Urinary bladder (tissue), 4 donors: ENCODE measurements around the gene ALB. TPM values are rescaled to one million over a fixed set of nuclear protein-coding genes. Genes with fewer than 3 reads are reported as not detected.
"Not testable (repeated sequence)": the region's sequence is repeated elsewhere in the genome, so short reads cannot be mapped to it uniquely, and the experiment has no call there.

Source experiments
- DNase-seq: peaks from one replicate; pipeline ENCODE4 v3.0.0-alpha.2; 2015; ENCODE audit errors: extremely low spot score
- H3K27ac ChIP-seq: one replicate; pipeline ENCODE4 v1.5.1; 2013; ENCODE audit warnings: low read depth, mild to moderate bottlenecking, moderate library complexity
- H3K36me3 ChIP-seq: one replicate; pipeline ENCODE4 v1.6.1; 2013; ENCODE audit warnings: mild to moderate bottlenecking, moderate library complexity; ENCODE audit not compliant: insufficient read depth
- H3K4me1 ChIP-seq: one replicate; pipeline ENCODE4 v1.6.1; 2013; ENCODE audit warnings: mild to moderate bottlenecking, moderate library complexity; ENCODE audit not compliant: insufficient read depth
- H3K4me3 ChIP-seq: one replicate; pipeline ENCODE4 v1.5.1; 2013; ENCODE audit warnings: low read depth, low read length
- WGBS: extraction: QIAGEN DNeasy Blood & Tissue Kit; methylation state at CpG from one replicate; pipeline ENCODE4 v1.1.7; 2013; 5-methylcytosine and 5-hydroxymethylcytosine counted together
- polyA plus RNA-seq: library from polyadenylated mRNA; stranded (reverse); fragments of 200-250 nt; gene quantifications from one replicate; pipeline ENCODE4 v1.2.3, GENCODE V29; 2013
- total RNA-seq: library from RNA; depleted of rRNA; stranded (reverse); fragments of >200 nt; gene quantifications from one replicate; pipeline ENCODE4 v1.2.3, GENCODE V29; 2014
- donor health status: healthy with polysubstance abuse.
- donor health status: healthy.

The ALB gene
- total RNA-seq: 0.32 TPM
- polyA plus RNA-seq: 20.0 TPM

DNA sequence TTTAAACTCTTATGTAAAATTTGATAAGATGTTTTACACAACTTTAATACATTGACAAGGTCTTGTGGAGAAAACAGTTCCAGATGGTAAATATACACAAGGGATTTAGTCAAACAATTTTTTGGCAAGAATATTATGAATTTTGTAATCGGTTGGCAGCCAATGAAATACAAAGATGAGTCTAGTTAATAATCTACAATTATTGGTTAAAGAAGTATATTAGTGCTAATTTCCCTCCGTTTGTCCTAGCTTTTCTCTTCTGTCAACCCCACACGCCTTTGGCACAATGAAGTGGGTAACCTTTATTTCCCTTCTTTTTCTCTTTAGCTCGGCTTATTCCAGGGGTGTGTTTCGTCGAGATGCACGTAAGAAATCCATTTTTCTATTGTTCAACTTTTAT, at the start of gene ALB:
Gene ALB, plus strand, starts transcription at position 246 of the 400 bp plus-strand sequence. Its CDS starts 41 bp downstream, at position 287.
- Histone ChIP-seq H3K36me3 (no peaks in the 10 kb centered on the region), H3K27ac (no peak within 1 kb of the TSS), H3K4me3 (no peak within 1 kb of the TSS), H3K4me1 (no peaks in the 10 kb centered on the region)
- no peak for DNase-seq
- 78% methylated on average over 7 of the region's 7 CpGs for WGBS

DNA sequence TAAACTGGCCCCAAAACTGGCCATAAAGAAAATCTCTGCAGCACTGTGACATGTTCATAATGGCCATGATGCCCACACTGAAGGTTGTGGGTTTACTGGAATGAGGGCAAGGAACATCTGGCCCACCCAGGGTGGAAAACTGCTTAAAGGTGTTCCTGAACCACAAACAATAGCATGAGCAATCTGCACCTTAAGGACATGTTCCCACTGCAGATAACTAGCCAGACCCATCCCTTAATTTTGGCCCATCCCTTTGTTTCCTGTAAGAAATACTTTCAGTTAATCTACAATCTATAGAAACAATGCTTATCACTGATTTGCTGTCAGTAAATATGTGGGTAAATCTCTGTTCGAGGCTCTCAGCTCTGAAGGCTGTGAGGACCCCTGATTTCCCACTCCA, 46.9 kb upstream of the ALB start:
- 73% methylated on average over 1 of the region's 1 CpG for WGBS
- not testable (repeated sequence) for H3K36me3 ChIP-seq, H3K27ac ChIP-seq, DNase-seq, H3K4me3 ChIP-seq, H3K4me1 ChIP-seq

- H3K4me3 ChIP-seq, DNase-seq, H3K36me3 ChIP-seq, H3K27ac ChIP-seq, H3K4me1 ChIP-seq: not testable (repeated sequence)
- 85% methylated on average over 8 of the region's 8 CpGs for WGBS
These were observed 34.4 kb upstream of the ALB start for GRCh38 chr4:73369506-73370199.

GRCh38 chr4:73375328-73375741, 28.8 kb upstream of the ALB start:
- DNase-seq: no peak
- no peaks in the 10 kb centered on the region for H3K36me3 ChIP-seq
- H3K4me1 ChIP-seq: no peaks in the 10 kb centered on the region
- H3K27ac ChIP-seq: no peak overlapping the region
- no peak overlapping the region for H3K4me3 ChIP-seq
- 50% methylated on average over 1 of the region's 1 CpG for WGBS

GRCh38 chr4:73376251-73376650, 27.8 kb upstream of the ALB start:
- no peaks in the 10 kb centered on the region for H3K36me3 ChIP-seq
- no peak for DNase-seq
- H3K4me1 ChIP-seq: no peaks in the 10 kb centered on the region
- H3K4me3 ChIP-seq: no peak overlapping the region
- no peak overlapping the region for H3K27ac ChIP-seq

DNA sequence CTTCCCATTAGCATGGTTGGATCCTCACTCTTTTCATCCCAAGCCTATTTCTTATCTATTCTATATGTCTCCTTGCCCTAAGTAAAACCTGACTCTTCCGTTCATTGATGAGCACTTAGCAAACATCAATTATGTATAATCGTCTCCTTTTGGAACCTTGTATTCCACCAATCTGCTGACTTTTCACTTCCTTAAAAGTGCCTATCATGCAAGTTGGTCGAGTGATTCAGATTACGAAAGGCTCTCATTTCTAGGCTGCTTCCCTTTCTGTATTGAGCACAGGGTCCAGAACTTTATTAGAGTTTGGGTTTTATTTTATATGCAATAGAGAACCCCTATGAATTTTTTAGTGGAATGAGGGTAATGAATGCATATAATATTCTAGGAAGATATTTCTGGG, 27.1 kb upstream of the ALB start:
- DNase-seq: no peak
- Histone ChIP-seq H3K36me3 (no peaks in the 10 kb centered on the region), H3K27ac (no peak overlapping the region), H3K4me1 (no peaks in the 10 kb centered on the region), H3K4me3 (no peak overlapping the region)
- WGBS: 82% methylated on average over 4 of the region's 4 CpGs

DNA sequence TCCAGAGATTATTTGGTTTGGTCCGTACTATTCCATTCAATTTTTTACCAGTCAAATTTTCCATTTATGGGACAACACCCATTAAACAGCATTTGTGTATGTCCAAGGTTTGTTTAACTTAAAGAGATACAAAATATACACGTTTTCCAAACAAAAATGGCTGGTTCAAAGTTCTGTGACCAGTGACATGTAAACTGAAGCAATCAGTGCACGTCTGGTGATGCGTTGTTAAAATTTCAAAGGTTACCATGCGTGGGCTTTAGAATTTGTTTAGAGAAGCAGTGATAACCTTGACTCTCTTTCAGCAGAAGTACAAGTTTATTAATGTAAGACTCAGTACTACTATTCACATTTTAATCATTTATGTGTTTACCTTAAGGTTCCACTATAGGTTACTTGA, 25.2 kb upstream of the ALB start:
- no peak overlapping the region for H3K4me3 ChIP-seq
- no peaks in the 10 kb centered on the region for H3K36me3 ChIP-seq
- H3K27ac ChIP-seq: no peak overlapping the region
- no peak for DNase-seq
- no peaks in the 10 kb centered on the region for H3K4me1 ChIP-seq
- 41% methylated on average over 5 of the region's 5 CpGs for WGBS

DNA sequence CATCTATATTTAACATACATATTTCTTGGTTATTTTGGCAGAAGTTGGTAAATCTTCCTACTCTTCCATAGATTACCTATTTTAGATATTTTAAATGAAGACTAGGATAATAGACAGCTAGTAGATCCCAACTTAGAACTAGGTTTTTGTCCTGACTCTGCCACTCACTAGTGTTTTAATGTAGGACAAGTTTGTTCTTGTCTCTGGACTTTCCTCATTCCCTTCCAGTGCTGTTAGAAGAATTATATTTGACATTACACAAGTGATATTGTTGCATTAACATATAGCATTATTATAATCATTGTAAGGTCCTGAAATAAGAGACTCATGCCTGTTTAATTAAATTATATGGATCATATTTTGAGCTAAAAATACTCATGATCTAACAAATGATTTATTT, 24.1 kb upstream of the ALB start:
- H3K4me3 ChIP-seq: no peak overlapping the region
- H3K4me1 ChIP-seq: no peaks in the 10 kb centered on the region
- DNase-seq: no peak
- H3K36me3 ChIP-seq: no peaks in the 10 kb centered on the region
- no peak overlapping the region for H3K27ac ChIP-seq

GRCh38 chr4:73381214-73381613, 22.9 kb upstream of the ALB start:
- 57% methylated on average over 1 of the region's 1 CpG for WGBS
- Histone ChIP-seq H3K4me1 (no peaks in the 10 kb centered on the region), H3K36me3 (no peaks in the 10 kb centered on the region), H3K27ac (no peak overlapping the region), H3K4me3 (no peak overlapping the region)
- DNase-seq: no peak

- H3K4me3 ChIP-seq: no peak overlapping the region
- H3K4me1 ChIP-seq: no peaks in the 10 kb centered on the region
- no peaks in the 10 kb centered on the region for H3K36me3 ChIP-seq
- no peak for DNase-seq
- WGBS: 80% methylated on average over 3 of the region's 3 CpGs
- no peak overlapping the region for H3K27ac ChIP-seq
These were observed 20.6 kb upstream of the ALB start for GRCh38 chr4:73383452-73383851.

DNA sequence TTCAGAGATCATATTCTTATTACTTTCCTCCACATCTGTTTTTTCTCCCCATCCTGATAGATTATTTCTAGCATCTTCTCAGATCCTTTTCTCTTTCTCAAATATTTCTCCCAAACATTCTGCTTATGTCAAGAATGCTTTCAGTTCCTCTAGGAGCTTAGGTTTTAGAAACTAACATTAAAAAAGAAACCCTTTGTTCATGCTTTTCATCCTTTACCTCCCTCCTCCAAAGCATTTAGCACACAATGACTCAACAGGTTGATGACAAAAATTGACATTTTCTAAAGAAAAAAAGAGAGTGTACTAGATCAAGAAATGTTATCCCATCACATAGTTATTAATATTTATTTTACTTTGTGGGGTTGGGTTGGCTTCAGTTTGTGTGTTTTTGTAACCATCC, 16.5 kb upstream of the ALB start:
- DNase-seq: no peak
- no peak overlapping the region for H3K4me3 ChIP-seq
- H3K27ac ChIP-seq: no peak overlapping the region
- no peaks in the 10 kb centered on the region for H3K36me3 ChIP-seq
- no peaks in the 10 kb centered on the region for H3K4me1 ChIP-seq

- Histone ChIP-seq H3K4me1 (no peaks in the 10 kb centered on the region), H3K27ac (no peak overlapping the region), H3K4me3 (no peak overlapping the region), H3K36me3 (no peaks in the 10 kb centered on the region)
- 86% methylated on average over 1 of the region's 1 CpG for WGBS
- DNase-seq: no peak
These were observed 15.2 kb upstream of the ALB start for GRCh38 chr4:73388887-73389286.

DNA sequence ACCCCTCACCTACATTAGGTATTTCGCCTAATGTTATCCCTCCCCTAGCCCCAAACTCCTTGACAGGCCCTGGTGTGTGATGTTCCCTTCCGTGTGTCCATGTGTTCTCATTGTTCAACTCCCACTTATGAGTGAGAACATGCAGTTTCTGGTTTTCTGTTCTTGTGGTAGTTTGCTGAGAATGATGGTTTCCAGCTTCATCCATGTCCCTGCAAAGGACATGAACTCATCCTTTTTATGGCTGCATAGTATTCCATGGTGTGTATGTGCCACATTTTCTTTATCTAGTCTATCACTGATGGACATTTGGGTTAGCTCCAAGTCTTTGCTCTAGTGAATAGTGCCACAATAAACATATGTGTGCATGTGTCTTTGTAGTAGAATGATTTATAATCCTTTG, 14.4 kb upstream of the ALB start:
- H3K4me1 ChIP-seq, H3K4me3 ChIP-seq, DNase-seq, H3K36me3 ChIP-seq, H3K27ac ChIP-seq: not testable (repeated sequence)
- WGBS: 92% methylated on average over 2 of the region's 2 CpGs

- Histone ChIP-seq H3K36me3 (no peaks in the 10 kb centered on the region), H3K4me3 (no peak overlapping the region), H3K27ac (no peak overlapping the region), H3K4me1 (no peaks in the 10 kb centered on the region)
- DNase-seq: no peak
These were observed 12.3 kb upstream of the ALB start for GRCh38 chr4:73391774-73392173.

- Histone ChIP-seq H3K36me3 (no peaks in the 10 kb centered on the region), H3K27ac (no peak overlapping the region), H3K4me3 (no peak overlapping the region), H3K4me1 (no peaks in the 10 kb centered on the region)
- no peak for DNase-seq
- 80% methylated on average over 2 of the region's 2 CpGs for WGBS
These were observed 11.2 kb upstream of the ALB start for GRCh38 chr4:73392936-73393335.
